CD4-positive, alpha-beta T cell treated with Interleukin-4 for 1 hour (primary cell): ENCODE data around the gene IPMK.

Experiments used
- DNase-seq, 2 donors: peaks; one replicate each; pipeline ENCODE4 v3.0.0-alpha.2; 2020 to 2022

IPMK gene

GRCh38 chr10:58267713-58268453 lies at the start of gene IPMK:
Gene IPMK, minus strand, starts transcription at chr10:58267894. Its CDS starts 283 bp downstream, at chr10:58267611.
- peak; percentile 96 for DNase-seq

GRCh38 chr10:58316874-58317273 lies 49.2 kb upstream of the IPMK start:
- no peak for DNase-seq

GRCh38 chr10:58311026-58311425 lies 43.3 kb upstream of the IPMK start:
- DNase-seq, result no peak

GRCh38 chr10:58307676-58308075 lies 40.0 kb upstream of the IPMK start:
- DNase-seq, result no peak

- no peak for DNase-seq
Measured at GRCh38 chr10:58305821-58306220, 38.1 kb upstream of the IPMK start.

GRCh38 chr10:58304099-58304633 lies 36.5 kb upstream of the IPMK start:
- DNase-seq, result no peak

- DNase-seq, result no peak
Measured at GRCh38 chr10:58302254-58302653, 34.6 kb upstream of the IPMK start.

GRCh38 chr10:58300676-58301075 lies 33.0 kb upstream of the IPMK start:
- DNase-seq, result no peak

- DNase-seq, result peak; percentile 53 to 63
Measured at GRCh38 chr10:58299580-58299979, 31.9 kb upstream of the IPMK start.

- DNase-seq, result no peak
Measured at GRCh38 chr10:58293989-58294388, 26.3 kb upstream of the IPMK start.

GRCh38 chr10:58291538-58292174 lies 24.0 kb upstream of the IPMK start:
- peak; percentile 36 to 63 for DNase-seq

- DNase-seq, result peak; percentile 26 to 59
Measured at GRCh38 chr10:58282615-58283014, 14.9 kb upstream of the IPMK start.

GRCh38 chr10:58281092-58281752 lies 13.5 kb upstream of the IPMK start:
- DNase-seq, result no peak

- no peak for DNase-seq
Measured at GRCh38 chr10:58280477-58280876, 12.8 kb upstream of the IPMK start.

GRCh38 chr10:58278962-58279307 lies 11.2 kb upstream of the IPMK start:
- no peak for DNase-seq

- no peak for DNase-seq
Measured at GRCh38 chr10:58278274-58278961, 10.7 kb upstream of the IPMK start.

GRCh38 chr10:58275908-58276307 lies 8.2 kb upstream of the IPMK start:
- DNase-seq, result no peak

GRCh38 chr10:58275261-58275660 lies 7.6 kb upstream of the IPMK start:
- DNase-seq, result no peak

- DNase-seq, result no peak
Measured at GRCh38 chr10:58269782-58270290, 2.1 kb upstream of the IPMK start.

- DNase-seq, result peak; percentile 97 to 98
Measured at GRCh38 chr10:58268946-58269781, 1.5 kb upstream of the IPMK start, which contains the start of gene CISD1. Gene CISD1, plus strand, starts transcription at chr10:58269162. Its CDS starts 112 bp downstream, at chr10:58269274.

GRCh38 chr10:58268454-58268945 lies 806 bp upstream of the IPMK start:
- DNase-seq, result no peak
